HepG2 (cell line): ENCODE results near the gene KCNIP4. TPM values are rescaled to one million over a fixed set of nuclear protein-coding genes. Genes with fewer than 3 reads are reported as not detected.
A peak's percentile ranks its signal among the peaks of the same experiment; 100 is the strongest.

Experiments used
- ATAC-seq: fragments of 200-7000 bp; cut with Tn5 transposase; 3 replicates; pipeline ENCODE4 v1.9.1; 2020; ENCODE audit warnings: mild to moderate bottlenecking, moderate library complexity
- BruUV-seq: library from RNA; stranded (reverse); fragments of 400-500 nt; replicated peaks from 2 replicates; lab custom pipeline; 2021; lab: Mats Ljungman, UMichigan
- CTCF ChIA-PET: fragments of 300-600 bp; formaldehyde crosslinking; extraction: SDS; loops from one replicate; lab custom pipeline; 2021; ENCODE audit warnings: low total read pairs, inconsistent platforms, low intra/inter-chr PET ratio; lab: Yijun Ruan, JAX
- POLR2A ChIA-PET: fragments of 350-600 bp; sonication (Branson Sonifier 250); formaldehyde crosslinking; loops from one replicate; lab custom pipeline; 2020; ENCODE audit warnings: antibody characterized with exemption, inconsistent platforms; lab: Yijun Ruan, JAX
- DNase-seq: peaks from one replicate; pipeline ENCODE4 v3.0.0-alpha.2; 2015; ENCODE audit warnings: low spot score
- FAIRE-seq: peaks from 3 replicates; lab custom pipeline; 2011; peaks lifted over from hg19 to GRCh38; lab: Jason Lieb, UNC
- H2AFZ ChIP-seq: one replicate; pipeline ENCODE4 v1.6.1; 2011; ENCODE audit warnings: low read length, inconsistent platforms
- H3K27ac ChIP-seq: fragments of 300-600 bp; 3 replicates; pipeline ENCODE4 v1.8.0; 2011; ENCODE audit warnings: mixed run types, mild to moderate bottlenecking, mixed read lengths, low read length, inconsistent platforms; ENCODE audit not compliant: insufficient read depth; ENCODE audit errors: extremely low read length
- H3K27me3 ChIP-seq, 2 experiments: fragments of 200-600 bp in 1 of 2; 2 replicates in 1 of 2; 3 replicates in 1 of 2; pipeline versions ENCODE4 v1.6.0 to v1.8.0; 2011; ENCODE audit warnings: low read length in 2 of 2, mild to moderate bottlenecking in 2 of 2, moderate library complexity in 2 of 2, inconsistent platforms in 1 of 2; ENCODE audit not compliant: insufficient read depth in 2 of 2, control insufficient read depth in 1 of 2
- H3K36me3 ChIP-seq, 2 experiments: fragments of 200-600 bp in 1 of 2; replicated peaks in 1 of 2; 2 replicates in 1 of 2; 3 replicates in 1 of 2; pipeline versions ENCODE4 v1.5.1 to v1.8.0; 2011; ENCODE audit warnings: low read length in 2 of 2, inconsistent platforms in 1 of 2; ENCODE audit not compliant: insufficient read depth in 2 of 2, control insufficient read depth in 1 of 2
- H3K4me1 ChIP-seq: 2 replicates; pipeline ENCODE4 v1.5.1; 2012; ENCODE audit warnings: low read length, inconsistent platforms; ENCODE audit not compliant: insufficient read depth
- H3K4me2 ChIP-seq: 2 replicates; pipeline ENCODE4 v1.6.0; 2011; ENCODE audit warnings: low read depth, low read length, inconsistent platforms
- H3K4me3 ChIP-seq, 3 experiments: fragments of 200-600 bp in 1 of 3; sonication (generic), shearing (Covaris generic) in 1 of 3; replicated peaks in 1 of 3; 2 replicates each; pipeline ENCODE4 v1.5.1; 2011 to 2016; ENCODE audit warnings: low read length in 3 of 3, inconsistent platforms in 2 of 3, low read depth in 2 of 3, mild to moderate bottlenecking in 2 of 3, control low read depth in 1 of 3, mixed read lengths in 1 of 3; ENCODE audit not compliant: insufficient read depth in 1 of 3
- H3K79me2 ChIP-seq: one replicate; pipeline ENCODE4 v1.6.1; 2011; ENCODE audit warnings: low read length, inconsistent platforms; ENCODE audit not compliant: insufficient read depth
- H3K9ac ChIP-seq: 2 replicates; pipeline ENCODE4 v1.6.0; 2011; ENCODE audit warnings: mild to moderate bottlenecking, low read depth, low read length, inconsistent platforms; ENCODE audit not compliant: insufficient read depth
- H3K9me3 ChIP-seq: 2 replicates; pipeline ENCODE4 v1.5.1; 2012; ENCODE audit warnings: mild to moderate bottlenecking, low read length
- H4K20me1 ChIP-seq: 2 replicates; pipeline ENCODE4 v1.6.0; 2011; ENCODE audit warnings: inconsistent platforms, mild to moderate bottlenecking, low read length, moderate library complexity; ENCODE audit not compliant: insufficient read depth
- SMC3 ChIP-seq: IDR thresholded peaks from 2 replicates; pipeline ENCODE4 v1.6.1; 2011; ENCODE audit warnings: low read length, improper control_type of control experiment
- STAG1 ChIP-seq: sonication (generic); formaldehyde crosslinking; IDR thresholded peaks from 2 replicates; pipeline ENCODE4 v1.4.0; 2020; ENCODE audit warnings: missing genetic modification reagents
- YEATS2 ChIP-seq: sonication (generic); formaldehyde crosslinking; IDR thresholded peaks from 2 replicates; pipeline ENCODE4 v1.4.0; 2020; ENCODE audit warnings: missing genetic modification reagents, borderline replicate concordance
- ZFY ChIP-seq: sonication (generic); formaldehyde crosslinking; IDR thresholded peaks from 2 replicates; pipeline ENCODE4 v1.4.0; 2020; ENCODE audit warnings: missing genetic modification reagents
- ZNF101 ChIP-seq: sonication (generic); formaldehyde crosslinking; IDR thresholded peaks from 2 replicates; pipeline ENCODE4 v1.4.0; 2020; ENCODE audit warnings: mild to moderate bottlenecking, low read depth, missing genetic modification reagents, borderline replicate concordance
- ZNF552 ChIP-seq: sonication (generic); formaldehyde crosslinking; IDR thresholded peaks from 2 replicates; pipeline ENCODE4 v1.9.0; 2022; ENCODE audit warnings: missing genetic modification reagents, mild to moderate bottlenecking, borderline replicate concordance
- WGBS: methylation state at CpG from one replicate; pipeline ENCODE4 v1.1.6; 2017; ENCODE audit warnings: low lambda C conversion rate; 5-methylcytosine and 5-hydroxymethylcytosine counted together
- in situ Hi-C: cut with HindIII; loops from 2 replicates; pipeline ENCODE4 v1.10.0; 2017; ENCODE audit warnings: low pct_unique_long_range_greater_than_20kb; ENCODE audit not compliant: extremely low pct_ligation_motif_present
- intact Hi-C: fragments of 100-400 bp; cut with micrococcal nuclease; formaldehyde crosslinking; loops from one replicate; pipeline ENCODE4 v1.10.0; 2022; ENCODE audit not compliant: unreplicated experiment
- polyA plus RNA-seq, 8 experiments: library from polyadenylated mRNA; depleted of rRNA in 3 of 8; stranded (reverse) in 7 of 8; unstranded in 1 of 8; fragments of >200 nt; fragmentation: Illumina TruSeq in 4 of 8; extraction: Trizol in 4 of 8; gene quantifications; 2 replicates each; pipeline versions ENCODE4 v1.2.1 to v1.2.3, GENCODE V29; 2011 to 2016; ENCODE audit warnings: low read depth in 4 of 8, missing spikeins in 1 of 8, mixed read lengths in 1 of 8; ENCODE audit not compliant: insufficient read depth in 1 of 8
- total RNA-seq, 5 experiments: library from RNA; depleted of rRNA; stranded (reverse); fragments of >200 nt; fragmentation: Illumina TruSeq; extraction: Trizol; gene quantifications; 2 replicates each; pipeline ENCODE4 v1.2.3, GENCODE V29; 2016; ENCODE audit warnings: low read depth in 1 of 5
- TF ChIP-seq, protein P1 (sequence below): IDR thresholded peaks from 2 replicates; pipeline ENCODE4 v1.6.1; 2016; ENCODE audit warnings: low read depth
- TF ChIP-seq, protein P2 (sequence below): sonication (generic); formaldehyde crosslinking; IDR thresholded peaks from 2 replicates; pipeline ENCODE4 v1.5.0; 2020; ENCODE audit warnings: mild to moderate bottlenecking, missing genetic modification reagents, moderate library complexity

Gene KCNIP4
- total and polyA plus RNA-seq, 2 of the 13 experiments (the other 11 are each of a cell fraction or from before 2014, with no cell fraction given), result 0.09 TPM; not detected in 1

DNA sequence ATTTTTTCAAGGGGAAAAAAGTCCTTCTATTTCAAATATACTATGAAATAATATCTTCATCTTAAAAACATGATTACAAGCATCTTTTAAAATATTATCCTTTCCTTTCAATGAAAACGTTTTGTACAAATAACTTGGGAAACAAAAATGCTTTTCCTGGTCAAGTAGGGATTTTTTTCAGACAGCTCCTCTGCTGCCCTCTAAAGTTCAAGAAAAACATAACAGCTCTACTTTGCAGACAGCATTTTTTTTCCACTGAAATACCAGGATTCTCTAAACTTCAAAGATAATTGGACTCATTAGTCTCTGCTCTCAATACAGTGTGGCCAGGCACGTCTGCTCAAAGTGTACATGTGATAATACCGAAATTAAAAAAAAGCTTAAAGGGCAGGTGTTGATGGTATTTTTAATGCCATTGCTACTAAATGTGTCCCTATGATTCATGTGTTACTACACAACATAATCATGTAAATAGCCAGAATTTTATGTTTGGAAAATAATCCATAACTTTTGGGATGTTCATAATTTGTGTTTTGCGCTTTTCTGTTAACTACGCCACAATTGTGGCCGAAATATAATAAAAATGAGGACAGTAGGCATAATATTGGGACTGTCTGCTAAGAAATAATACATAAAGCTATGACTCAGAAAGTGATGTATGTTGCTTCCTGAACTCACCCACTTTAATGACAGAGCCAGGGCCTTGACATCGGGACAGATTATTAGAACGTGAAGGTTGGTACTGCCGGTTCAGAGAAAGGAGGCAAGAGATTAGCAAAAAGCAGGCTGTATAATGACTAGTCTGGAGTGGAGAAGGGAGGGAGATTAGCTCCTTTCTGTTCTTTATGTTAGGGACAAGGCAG is 478.9 kb downstream of the KCNIP4 start:
- CTCF ChIA-PET, result interaction anchor here (1.8 kb wide), 1 partner anchor 696 kb away, joined by 9 read pairs; no protein-coding TSS in a partner anchor
- no peak overlapping the region for H3K9ac ChIP-seq
- TF ChIP-seq SMC3 (peak; percentile 19; the same call in 1 of the 2 replicates), STAG1 (peak; percentile 69), ZNF101 (CRISPR knock-in tag) (no peak), YEATS2 (no peak), ZNF552 (no peak), ZFY (CRISPR knock-in tag) (no peak)
- TF ChIP-seq, protein P1, sequence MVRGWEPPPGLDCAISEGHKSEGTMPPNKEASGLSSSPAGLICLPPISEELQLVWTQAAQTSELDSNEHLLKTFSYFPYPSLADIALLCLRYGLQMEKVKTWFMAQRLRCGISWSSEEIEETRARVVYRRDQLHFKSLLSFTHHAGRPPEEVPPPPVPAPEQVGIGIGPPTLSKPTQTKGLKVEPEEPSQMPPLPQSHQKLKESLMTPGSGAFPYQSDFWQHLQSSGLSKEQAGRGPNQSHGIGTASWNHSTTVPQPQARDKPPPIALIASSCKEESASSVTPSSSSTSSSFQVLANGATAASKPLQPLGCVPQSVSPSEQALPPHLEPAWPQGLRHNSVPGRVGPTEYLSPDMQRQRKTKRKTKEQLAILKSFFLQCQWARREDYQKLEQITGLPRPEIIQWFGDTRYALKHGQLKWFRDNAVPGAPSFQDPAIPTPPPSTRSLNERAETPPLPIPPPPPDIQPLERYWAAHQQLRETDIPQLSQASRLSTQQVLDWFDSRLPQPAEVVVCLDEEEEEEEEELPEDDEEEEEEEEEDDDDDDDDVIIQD (CRISPR knock-in tag), result no peak
- TF ChIP-seq, protein P2, sequence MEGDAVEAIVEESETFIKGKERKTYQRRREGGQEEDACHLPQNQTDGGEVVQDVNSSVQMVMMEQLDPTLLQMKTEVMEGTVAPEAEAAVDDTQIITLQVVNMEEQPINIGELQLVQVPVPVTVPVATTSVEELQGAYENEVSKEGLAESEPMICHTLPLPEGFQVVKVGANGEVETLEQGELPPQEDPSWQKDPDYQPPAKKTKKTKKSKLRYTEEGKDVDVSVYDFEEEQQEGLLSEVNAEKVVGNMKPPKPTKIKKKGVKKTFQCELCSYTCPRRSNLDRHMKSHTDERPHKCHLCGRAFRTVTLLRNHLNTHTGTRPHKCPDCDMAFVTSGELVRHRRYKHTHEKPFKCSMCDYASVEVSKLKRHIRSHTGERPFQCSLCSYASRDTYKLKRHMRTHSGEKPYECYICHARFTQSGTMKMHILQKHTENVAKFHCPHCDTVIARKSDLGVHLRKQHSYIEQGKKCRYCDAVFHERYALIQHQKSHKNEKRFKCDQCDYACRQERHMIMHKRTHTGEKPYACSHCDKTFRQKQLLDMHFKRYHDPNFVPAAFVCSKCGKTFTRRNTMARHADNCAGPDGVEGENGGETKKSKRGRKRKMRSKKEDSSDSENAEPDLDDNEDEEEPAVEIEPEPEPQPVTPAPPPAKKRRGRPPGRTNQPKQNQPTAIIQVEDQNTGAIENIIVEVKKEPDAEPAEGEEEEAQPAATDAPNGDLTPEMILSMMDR (CRISPR knock-in tag), result peak; percentile 52
- 1% methylated on average over 9 of the region's 9 CpGs for WGBS
- POLR2A ChIA-PET, result no interaction called here
- no peaks in the 10 kb centered on the region for H3K4me1 ChIP-seq
- H2AFZ ChIP-seq, result no peak overlapping the region
- no peaks in the 10 kb centered on the region for H3K36me3 ChIP-seq
- ATAC-seq (no peak), FAIRE-seq (peak; percentile 26), DNase-seq (peak; percentile 11)
- no peak overlapping the region for H3K4me3 ChIP-seq
- in situ Hi-C loops (loop anchor here (5.0 kb wide), 1 partner anchor 697 kb away; no protein-coding TSS in a partner anchor), intact Hi-C loops (loop anchor here (1.0 kb wide), 2 partner anchors 284 to 696 kb away; no protein-coding TSS in a partner anchor)
- no peaks in the 10 kb centered on the region for H3K79me2 ChIP-seq
- H3K9me3 ChIP-seq, result no peaks in the 10 kb centered on the region; the same call in 1 of the 2 replicates
- no peak overlapping the region for H3K27ac ChIP-seq
- H3K27me3 ChIP-seq, result no peaks in the 10 kb centered on the region; a peak in 1 of 5 replicates
- H4K20me1 ChIP-seq, result no peaks in the 10 kb centered on the region
- BruUV-seq, result no TSS peak
- no peak overlapping the region for H3K4me2 ChIP-seq
